Chondrocyte (in vitro differentiated cells): ENCODE measurements around the gene H19. TPM values are rescaled to one million over a fixed set of nuclear protein-coding genes. Genes with fewer than 3 reads are reported as not detected.

Experiments
- DNase-seq: peaks from one replicate; pipeline ENCODE4 v3.0.0; 2021; ENCODE audit warnings: mixed read lengths, low spot score
- H3K27ac Mint-ChIP-seq: one replicate; pipeline ENCODE4 v1.8.0; 2021; ENCODE audit warnings: mild to moderate bottlenecking, moderate library complexity, mixed read lengths; ENCODE audit not compliant: unreplicated experiment
- H3K27me3 Mint-ChIP-seq: 2 replicates; pipeline ENCODE4 v1.8.0; 2021; ENCODE audit warnings: low read depth, mixed read lengths
- H3K36me3 Mint-ChIP-seq: 2 replicates; pipeline ENCODE4 v1.8.0; 2021; ENCODE audit warnings: low read depth, mixed read lengths
- H3K4me1 Mint-ChIP-seq: 2 replicates; pipeline ENCODE4 v1.8.0; 2021; ENCODE audit warnings: low read depth, mild to moderate bottlenecking, mixed read lengths
- H3K4me3 Mint-ChIP-seq: one replicate; pipeline ENCODE4 v1.8.0; 2021; ENCODE audit warnings: mild to moderate bottlenecking, moderate library complexity, mixed read lengths; ENCODE audit not compliant: unreplicated experiment
- H3K9me3 Mint-ChIP-seq: 2 replicates; pipeline ENCODE4 v1.8.0; 2021; ENCODE audit warnings: low read depth, mixed read lengths
- total RNA-seq: library from RNA; stranded (reverse); gene quantifications from 3 replicates; pipeline ENCODE4 v1.2.1, GENCODE V29; 2021
- TF ChIP-seq, protein P1 (sequence below): fragments of 200-600 bp; sonication (generic); IDR thresholded peaks from 2 replicates; pipeline ENCODE4 v1.5.0; 2021; ENCODE audit warnings: antibody characterized with exemption, mild to moderate bottlenecking, moderate library complexity

H19 gene
- total RNA-seq, 1 donor from 2014 or later = 2,704 TPM

DNA sequence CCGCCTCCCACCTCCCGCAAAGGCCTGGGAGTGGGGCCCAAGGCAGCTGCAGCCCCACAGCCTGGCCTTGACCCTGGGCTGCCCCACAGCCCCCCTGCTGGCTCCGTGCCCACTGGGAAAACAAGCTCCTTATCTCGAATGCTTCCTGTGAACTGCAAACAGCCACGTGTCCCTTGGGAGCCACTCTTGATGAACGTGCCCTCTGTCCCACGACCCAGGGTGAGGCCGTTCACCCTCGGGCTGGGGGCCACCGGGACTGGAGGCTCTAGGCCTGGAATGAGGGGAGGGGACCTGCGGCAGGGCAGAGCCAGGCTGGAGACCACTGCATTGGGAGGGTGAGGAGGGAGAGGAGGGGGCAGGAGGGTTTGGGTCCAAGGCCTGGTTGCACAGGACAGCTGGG lies 9.5 kb downstream of the H19 start:
- DNase-seq = no peak
- no peak overlapping the region for H3K27ac Mint-ChIP-seq
- no peaks in the 10 kb centered on the region for H3K36me3 Mint-ChIP-seq
- no peaks in the 10 kb centered on the region for H3K4me1 Mint-ChIP-seq
- no peaks in the 10 kb centered on the region for H3K27me3 Mint-ChIP-seq
- TF ChIP-seq, protein P1, sequence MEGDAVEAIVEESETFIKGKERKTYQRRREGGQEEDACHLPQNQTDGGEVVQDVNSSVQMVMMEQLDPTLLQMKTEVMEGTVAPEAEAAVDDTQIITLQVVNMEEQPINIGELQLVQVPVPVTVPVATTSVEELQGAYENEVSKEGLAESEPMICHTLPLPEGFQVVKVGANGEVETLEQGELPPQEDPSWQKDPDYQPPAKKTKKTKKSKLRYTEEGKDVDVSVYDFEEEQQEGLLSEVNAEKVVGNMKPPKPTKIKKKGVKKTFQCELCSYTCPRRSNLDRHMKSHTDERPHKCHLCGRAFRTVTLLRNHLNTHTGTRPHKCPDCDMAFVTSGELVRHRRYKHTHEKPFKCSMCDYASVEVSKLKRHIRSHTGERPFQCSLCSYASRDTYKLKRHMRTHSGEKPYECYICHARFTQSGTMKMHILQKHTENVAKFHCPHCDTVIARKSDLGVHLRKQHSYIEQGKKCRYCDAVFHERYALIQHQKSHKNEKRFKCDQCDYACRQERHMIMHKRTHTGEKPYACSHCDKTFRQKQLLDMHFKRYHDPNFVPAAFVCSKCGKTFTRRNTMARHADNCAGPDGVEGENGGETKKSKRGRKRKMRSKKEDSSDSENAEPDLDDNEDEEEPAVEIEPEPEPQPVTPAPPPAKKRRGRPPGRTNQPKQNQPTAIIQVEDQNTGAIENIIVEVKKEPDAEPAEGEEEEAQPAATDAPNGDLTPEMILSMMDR = no peak
- H3K4me3 Mint-ChIP-seq = no peak overlapping the region
- no peaks in the 10 kb centered on the region for H3K9me3 Mint-ChIP-seq

DNA sequence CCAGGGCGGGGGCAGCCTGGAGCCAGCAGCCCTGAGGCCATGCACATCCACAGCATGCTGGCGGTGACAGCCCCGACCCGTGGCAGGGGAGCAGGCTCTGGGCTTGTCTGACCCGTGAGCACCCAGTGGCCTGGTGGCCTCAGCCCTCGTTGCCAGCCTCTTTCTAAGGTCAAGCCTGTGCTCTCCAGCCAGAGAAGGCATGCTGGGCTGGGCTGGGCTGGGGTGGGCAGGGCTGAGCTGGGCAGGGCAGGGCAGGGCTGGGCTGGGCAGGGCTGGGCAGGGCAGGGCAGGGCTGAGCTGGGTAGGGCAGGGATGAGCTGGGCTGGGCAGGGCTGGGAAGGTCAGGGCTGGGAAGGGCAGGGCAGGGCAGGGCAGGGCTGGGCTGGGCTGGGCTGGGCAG lies 10.6 kb downstream of the H19 start:
- Mint-ChIP-seq H3K4me1 (no peaks in the 10 kb centered on the region), H3K27ac (no peak overlapping the region), H3K4me3 (no peak overlapping the region), H3K36me3 (no peaks in the 10 kb centered on the region), H3K27me3 (no peaks in the 10 kb centered on the region), H3K9me3 (no peaks in the 10 kb centered on the region)
- no peak for DNase-seq
- TF ChIP-seq, protein P1 = no peak

DNA sequence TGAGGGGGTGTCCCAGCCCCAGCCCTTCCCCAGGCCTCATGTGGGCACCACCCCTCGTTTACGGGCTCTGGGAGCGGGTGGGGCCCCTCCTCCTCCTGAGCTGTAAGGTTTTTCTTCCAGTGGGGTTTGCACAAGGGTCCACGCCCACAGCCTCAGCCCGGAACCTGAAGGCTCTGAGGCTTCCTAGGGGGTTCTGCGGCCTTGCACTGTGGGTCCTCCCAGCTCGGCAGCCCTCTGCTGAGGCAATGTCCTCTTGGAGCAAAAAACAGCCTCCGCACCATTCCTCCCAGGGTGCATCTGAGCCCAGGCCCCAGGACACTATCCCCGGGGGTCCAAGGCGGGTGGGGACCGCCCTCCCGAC lies 14.1 kb downstream of the H19 start:
- DNase-seq = no peak
- TF ChIP-seq, protein P1 = no peak

DNA sequence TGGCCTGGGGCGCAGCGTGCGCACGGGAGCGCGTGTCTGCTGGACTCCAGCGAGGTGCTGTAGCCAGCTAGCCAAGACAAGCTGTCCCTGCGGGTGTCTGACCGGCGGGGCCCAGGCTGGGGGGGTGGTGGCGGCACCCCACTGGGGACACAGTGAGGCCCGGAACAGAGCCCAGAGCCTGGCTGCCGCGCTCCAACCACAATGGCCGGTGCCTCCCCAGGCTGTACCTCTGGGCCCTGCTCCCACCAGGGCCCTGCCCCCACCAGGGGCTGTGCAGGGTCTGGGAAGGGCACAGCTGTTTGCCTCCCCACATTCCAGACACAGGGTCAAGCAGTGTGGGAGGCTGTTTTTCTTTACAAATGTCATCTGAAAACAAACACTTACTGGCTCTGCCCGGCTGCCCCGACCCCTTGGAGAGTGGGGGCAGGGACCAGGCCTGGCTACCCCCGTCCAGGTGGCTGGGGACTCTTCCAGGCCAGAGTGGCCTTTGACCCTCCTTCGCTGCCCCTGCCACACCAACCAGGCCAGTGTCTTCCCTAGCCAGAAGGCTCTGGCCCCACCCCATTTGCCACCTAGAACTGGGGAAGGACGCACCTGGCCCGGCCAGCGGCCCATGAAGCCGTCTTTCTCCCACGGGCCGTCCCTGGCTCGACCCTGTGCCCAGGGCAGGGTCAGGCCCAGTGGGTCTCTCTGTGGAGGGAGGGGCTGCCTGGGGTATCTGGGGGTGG lies 14.6 kb downstream of the H19 start:
- TF ChIP-seq, protein P1 = no peak
- no peak overlapping the region for H3K4me3 Mint-ChIP-seq
- no peaks in the 10 kb centered on the region for H3K9me3 Mint-ChIP-seq
- DNase-seq = no peak
- H3K4me1 Mint-ChIP-seq = no peaks in the 10 kb centered on the region
- no peaks in the 10 kb centered on the region for H3K36me3 Mint-ChIP-seq
- no peak overlapping the region for H3K27ac Mint-ChIP-seq
- no peaks in the 10 kb centered on the region for H3K27me3 Mint-ChIP-seq

More for the DNA sequence above, 14.1 kb downstream of the H19 start:
- H3K9me3 Mint-ChIP-seq = no peaks in the 10 kb centered on the region
- H3K36me3 Mint-ChIP-seq = no peaks in the 10 kb centered on the region
- H3K27ac Mint-ChIP-seq = no peak overlapping the region
- no peaks in the 10 kb centered on the region for H3K4me1 Mint-ChIP-seq
- H3K4me3 Mint-ChIP-seq = no peak overlapping the region
- H3K27me3 Mint-ChIP-seq = no peaks in the 10 kb centered on the region

DNA sequence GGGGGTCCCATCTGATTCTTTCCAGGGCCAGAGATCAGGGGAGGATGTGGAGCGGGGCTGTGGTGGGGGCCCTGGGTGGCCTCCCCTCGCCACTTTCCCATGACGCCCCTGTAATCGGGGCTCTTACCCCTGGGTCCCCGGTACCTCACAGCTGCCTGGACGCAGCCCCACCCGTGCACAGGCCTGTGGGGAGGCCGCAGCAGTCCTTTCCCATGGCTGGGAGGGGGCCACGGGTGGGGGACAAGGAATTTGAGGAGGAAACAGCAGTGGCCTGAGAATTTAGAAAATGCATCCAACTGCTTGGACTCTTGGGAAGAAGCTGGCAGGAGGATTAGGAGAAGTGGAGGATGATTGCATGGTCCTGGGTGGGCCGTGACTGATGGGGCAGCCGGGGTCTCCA lies 18.0 kb downstream of the H19 start:
- Mint-ChIP-seq H3K4me1 (no peaks in the 10 kb centered on the region), H3K4me3 (no peak overlapping the region), H3K27me3 (no peaks in the 10 kb centered on the region), H3K9me3 (no peaks in the 10 kb centered on the region), H3K27ac (no peak overlapping the region), H3K36me3 (no peaks in the 10 kb centered on the region)
- TF ChIP-seq, protein P1 = no peak
- no peak for DNase-seq
